Spleen (tissue), 7 donors: Measurements from ENCODE around the gene BPIFB1.

Experiments used
- CTCF ChIP-seq, 11 experiments: fragments of 200-600 bp in 7 of 11; fragments of 450-650 bp in 4 of 11; sonication (generic) in 4 of 11; IDR thresholded peaks in 8 of 11; conservative IDR thresholded peaks in 3 of 11; 1 replicate in 7 of 11; 2 replicates in 4 of 11; pipeline versions ENCODE4 v1.4.0 to v1.8.0; 2016 to 2021; ENCODE audit warnings: antibody characterized with exemption in 11 of 11, inconsistent platforms in 4 of 11, mild to moderate bottlenecking in 1 of 11
- POLR2AphosphoS5 ChIP-seq, 3 donors: sonication (generic); formaldehyde crosslinking; IDR thresholded peaks; one replicate each; pipeline ENCODE4 v1.5.1; 2017; ENCODE audit warnings: antibody characterized with exemption in 3 of 3
- donor health status: DM: no; HTN: no; CAD: no; lungs with moderate emphysema.
- donor health status: DM: no; HTN: no; CAD: no.
- donor health status: DM: no; HTN: no; CAD: no.

- no peak for TF ChIP-seq POLR2AphosphoS5 (IDR thresholded peaks at IDR 0.05)
- no peak for TF ChIP-seq CTCF (IDR thresholded peaks at IDR 0.05 in 8 of 11, conservative IDR thresholded peaks at IDR 0.05 in 3 of 11)
These were observed 27.4 kb downstream of the BPIFB1 start for GRCh38 chr20:33310327-33310899.
